Fibroblast of the aortic adventitia (primary cell): ENCODE measurements around the gene DNAAF3. TPM values are rescaled to one million over a fixed set of nuclear protein-coding genes. Genes with fewer than 3 reads are reported as not detected.

ENCODE experiments used
- DNase-seq: peaks from one replicate; pipeline ENCODE4 v3.0.0-alpha.2; 2010; ENCODE audit warnings: low read depth
- H3K4me3 ChIP-seq: 2 replicates; pipeline ENCODE4 v1.5.1; 2011; ENCODE audit warnings: low read depth, mild to moderate bottlenecking, control low read depth, low read length, moderate library complexity
- CTCF ChIP-seq: IDR thresholded peaks from 2 replicates; pipeline ENCODE4 v1.5.1; 2011; ENCODE audit warnings: mild to moderate bottlenecking, low read length, control low read depth, inconsistent platforms; ENCODE audit not compliant: insufficient read depth
- total RNA-seq: library from RNA; depleted of rRNA; stranded (reverse); fragments of >200 nt; gene quantifications from 2 replicates; pipeline ENCODE4 v1.2.3, GENCODE V29; 2012; ENCODE audit warnings: low replicate concordance

The DNAAF3 gene
- total RNA-seq: 0.33 and 1.5 TPM in 2 replicates

- H3K4me3 ChIP-seq: peak within 1 kb of the TSS; percentile 75
- TF ChIP-seq CTCF: no peak
- peak; percentile 97 for DNase-seq
Measured at GRCh38 chr19:55166530-55167268, at the start of gene DNAAF3. DNAAF3 (minus strand) TSS chr19:55166613; CDS start chr19:55166413, 200 bp downstream.

- DNase-seq: no peak
- H3K4me3 ChIP-seq: no peak overlapping the region
- TF ChIP-seq CTCF: no peak
Measured at GRCh38 chr19:55213547-55213946, 47.1 kb upstream of the DNAAF3 start.

- H3K4me3 ChIP-seq: no peak overlapping the region
- no peak for DNase-seq
- no peak for TF ChIP-seq CTCF
Measured at GRCh38 chr19:55212447-55212846, 46.0 kb upstream of the DNAAF3 start.

GRCh38 chr19:55209693-55210472 lies 43.5 kb upstream of the DNAAF3 start:
- no peak for TF ChIP-seq CTCF
- no peak overlapping the region for H3K4me3 ChIP-seq
- peak; percentile 96 for DNase-seq

GRCh38 chr19:55208880-55209692 lies 42.7 kb upstream of the DNAAF3 start, which contains the start of gene PTPRH:
PTPRH (minus strand) TSS chr19:55209501; CDS start chr19:55209433, 68 bp downstream.
- DNase-seq: no peak
- no peak within 1 kb of the TSS for H3K4me3 ChIP-seq
- no peak for TF ChIP-seq CTCF
